Measurements from ENCODE around the gene WDR7.

WDR7 gene

DNA sequence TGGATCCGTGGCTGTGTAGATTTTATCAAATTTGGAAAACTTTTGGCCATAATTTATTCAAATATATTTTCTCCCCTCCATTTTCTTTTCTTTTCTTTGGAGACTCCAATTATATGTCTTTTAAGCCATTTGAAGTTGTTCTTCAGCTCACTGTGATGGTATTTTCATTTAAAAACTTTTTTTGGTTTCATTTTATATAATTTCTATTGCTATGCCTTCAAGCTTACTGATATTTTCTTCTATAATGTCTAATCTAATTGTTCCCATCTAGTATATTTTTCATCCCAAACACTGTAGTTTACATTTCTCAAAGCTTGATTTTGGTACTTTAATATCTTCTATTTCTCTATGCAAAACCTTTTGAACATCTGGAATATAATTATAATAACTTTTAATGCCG lies 72.5 kb downstream of the WDR7 start:
- no peak for DNase-seq

DNA sequence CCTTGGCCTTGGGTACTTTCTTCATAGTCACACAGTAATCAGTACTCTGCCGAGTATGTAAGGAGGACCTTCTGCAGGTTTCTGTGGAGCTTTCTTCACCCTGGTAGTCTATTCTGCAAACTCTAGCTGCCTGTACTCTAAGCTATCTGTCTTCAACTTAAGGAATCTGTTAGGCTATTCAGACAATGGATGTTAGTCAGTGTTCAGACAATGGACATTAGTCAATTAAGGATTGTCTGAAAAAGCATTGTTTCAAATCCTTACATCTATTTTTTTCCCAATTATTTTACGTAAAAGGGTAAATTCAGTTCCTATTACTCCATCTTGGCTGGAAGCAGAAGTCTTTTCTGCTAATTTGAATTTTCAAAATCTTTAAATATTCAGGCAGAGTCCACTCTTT lies 75.7 kb downstream of the WDR7 start:
- no peak for DNase-seq

DNA sequence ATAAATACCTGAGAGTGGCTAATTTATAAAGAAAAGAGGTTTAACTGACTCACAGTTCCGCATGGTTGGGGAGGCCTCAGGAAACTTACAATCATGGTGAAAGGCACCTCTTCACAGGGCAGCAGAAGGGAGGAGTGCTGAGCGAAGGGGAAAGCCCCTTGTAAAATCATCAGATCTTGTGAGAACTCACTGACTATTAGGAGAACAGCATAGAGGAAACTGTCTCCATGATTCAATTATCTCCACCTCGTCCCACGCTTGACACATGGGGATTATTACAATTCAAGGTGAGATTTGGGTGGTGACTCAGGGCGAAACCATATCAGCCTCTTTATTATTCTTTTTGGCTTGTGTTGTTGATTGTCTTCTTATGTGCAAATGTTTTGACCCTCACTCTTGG lies 76.2 kb downstream of the WDR7 start:
- DNase-seq: no peak

DNA sequence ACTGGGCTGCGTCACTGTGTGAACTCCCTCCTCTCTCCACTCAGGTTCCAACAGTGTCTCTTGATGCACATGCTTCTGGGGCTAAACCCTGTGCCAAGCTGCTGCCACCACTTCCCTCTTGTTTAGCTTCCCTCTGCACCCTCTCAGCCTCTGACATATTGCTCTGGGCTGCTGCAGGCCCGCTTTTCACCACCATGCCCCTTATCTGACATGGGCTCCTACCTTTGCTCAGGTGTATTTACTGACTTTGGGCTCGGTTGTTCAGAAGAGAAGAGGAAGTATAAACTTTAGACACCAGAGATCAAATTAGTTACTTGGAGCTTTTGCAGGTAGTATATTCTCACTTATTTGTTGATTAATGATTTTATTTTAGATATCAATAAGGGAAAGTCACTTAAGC lies 77.6 kb downstream of the WDR7 start:
- no peak for DNase-seq

DNA sequence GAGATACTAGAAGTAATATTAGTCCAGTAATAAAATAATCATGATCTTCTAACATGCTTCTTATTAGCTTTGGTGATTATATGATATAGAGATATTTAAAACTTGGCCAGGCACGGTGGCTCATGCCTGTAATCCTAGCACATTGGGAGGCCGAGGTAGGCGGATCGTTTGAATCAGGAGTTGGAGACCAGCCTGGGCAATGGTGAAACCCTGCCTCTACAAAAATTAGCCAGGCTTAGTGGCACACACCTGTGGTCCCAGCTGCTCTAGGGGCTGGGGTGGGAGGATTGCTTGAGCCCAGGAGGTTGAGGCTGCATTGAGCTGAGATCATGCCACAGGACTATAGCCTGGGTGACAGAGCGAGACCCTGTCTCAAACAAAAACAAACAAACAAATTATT lies 87.0 kb downstream of the WDR7 start:
- no peak for DNase-seq

DNA sequence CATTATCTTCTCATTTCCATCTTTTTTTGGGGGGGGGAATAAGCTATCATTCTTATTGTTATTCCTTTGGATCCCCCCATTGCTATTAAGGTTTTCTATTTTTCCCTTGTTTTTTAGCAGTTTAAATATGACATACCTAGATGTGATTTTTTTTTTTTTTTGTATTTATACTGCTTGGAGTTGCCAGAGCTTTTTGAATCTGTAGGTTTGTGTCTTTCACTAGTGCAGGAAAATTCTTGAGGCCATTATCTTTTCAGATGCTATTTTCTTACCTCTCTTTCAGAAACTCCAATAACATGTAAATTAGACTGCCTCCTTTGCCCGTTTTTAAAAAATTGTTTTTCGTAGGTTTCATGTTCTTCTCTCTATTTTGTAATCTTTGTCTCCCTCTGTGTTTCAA lies 88.6 kb downstream of the WDR7 start:
- DNase-seq: no peak

DNA sequence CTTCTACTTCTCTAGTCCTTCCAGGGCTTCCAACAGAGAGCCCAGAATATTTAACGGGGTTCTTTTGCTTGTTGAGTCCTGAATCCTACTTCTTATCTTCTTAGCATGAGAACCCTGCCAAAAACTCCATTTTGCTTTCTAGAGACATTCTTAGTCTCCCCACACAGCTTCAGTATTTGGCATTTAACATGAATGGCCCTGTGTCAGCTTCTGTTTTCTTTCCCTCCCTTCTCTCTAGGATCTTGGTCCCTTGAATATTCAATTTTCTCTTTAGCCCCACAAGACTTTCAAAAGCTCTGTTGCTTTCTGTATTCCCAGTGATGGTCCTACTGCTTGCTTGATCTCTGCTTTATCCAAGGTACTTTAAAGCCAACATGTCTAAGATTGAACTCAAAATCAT lies 89.5 kb downstream of the WDR7 start:
- DNase-seq: no peak

DNA sequence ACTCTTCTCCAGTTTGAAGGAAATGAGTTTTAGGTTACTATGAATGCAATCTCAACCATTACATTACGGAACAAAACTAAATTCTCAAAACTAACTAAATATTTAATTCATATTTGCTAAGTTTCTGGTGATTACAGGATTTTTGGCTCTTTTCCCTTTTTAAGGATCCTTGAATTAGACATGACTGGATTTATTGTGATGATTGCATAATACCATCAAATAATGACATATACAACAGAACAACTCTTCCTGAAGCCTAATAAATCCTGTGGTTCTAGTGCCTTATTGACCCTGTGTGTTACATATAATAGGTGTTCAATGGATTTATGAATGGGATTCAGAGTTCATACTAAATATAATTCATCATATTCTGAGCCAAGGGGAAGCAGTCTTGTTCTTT lies 90.5 kb downstream of the WDR7 start:
- no peak for DNase-seq

DNA sequence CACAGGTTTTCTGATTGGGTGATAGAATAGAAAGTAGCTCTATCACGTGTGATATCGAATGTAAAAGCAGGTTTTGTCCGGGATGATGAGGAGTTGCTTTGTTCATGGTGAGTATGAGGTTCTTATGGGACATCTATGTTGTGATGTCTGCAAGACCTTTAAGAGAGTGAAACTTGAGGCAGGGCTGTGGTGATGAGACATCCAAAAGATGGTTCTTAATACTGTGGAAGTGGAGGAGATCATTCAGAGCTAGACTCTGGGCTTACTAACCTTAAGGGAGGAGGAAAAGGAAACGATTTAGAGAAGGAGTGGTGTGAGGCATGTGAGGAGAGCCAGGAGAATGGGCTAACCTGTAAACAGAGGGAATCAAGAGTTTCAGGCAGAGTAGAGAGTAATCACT lies 92.0 kb downstream of the WDR7 start:
- no peak for DNase-seq

DNA sequence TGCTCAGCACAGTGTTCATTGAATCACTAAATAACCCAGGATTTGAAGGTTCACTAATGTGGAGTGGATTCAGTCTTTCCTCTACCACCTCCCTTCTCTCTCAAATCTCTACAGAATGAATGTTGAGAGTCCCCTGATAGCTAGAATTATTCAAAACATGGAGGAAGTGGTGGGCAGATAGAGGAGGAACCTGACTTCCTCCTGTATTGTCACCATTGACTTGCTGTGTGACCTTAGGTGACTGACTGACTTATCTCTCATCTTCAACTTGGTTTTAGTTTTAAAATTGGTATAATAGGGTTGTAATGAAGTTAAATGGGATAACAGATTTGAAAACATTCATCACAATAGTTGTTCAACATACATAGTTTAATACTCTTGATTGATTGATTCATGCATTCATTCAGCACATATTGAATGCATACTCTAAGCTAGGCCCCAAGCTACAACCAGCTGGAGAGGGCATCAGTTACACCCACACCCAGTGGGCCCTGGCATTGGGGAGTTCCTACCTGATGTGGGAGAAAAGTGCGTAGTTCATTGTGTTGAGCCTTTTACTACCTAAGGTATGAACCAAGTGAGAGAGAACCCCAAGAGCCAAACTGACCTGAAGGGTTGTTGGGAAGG lies 96.0 kb downstream of the WDR7 start:
- no peak for DNase-seq

DNA sequence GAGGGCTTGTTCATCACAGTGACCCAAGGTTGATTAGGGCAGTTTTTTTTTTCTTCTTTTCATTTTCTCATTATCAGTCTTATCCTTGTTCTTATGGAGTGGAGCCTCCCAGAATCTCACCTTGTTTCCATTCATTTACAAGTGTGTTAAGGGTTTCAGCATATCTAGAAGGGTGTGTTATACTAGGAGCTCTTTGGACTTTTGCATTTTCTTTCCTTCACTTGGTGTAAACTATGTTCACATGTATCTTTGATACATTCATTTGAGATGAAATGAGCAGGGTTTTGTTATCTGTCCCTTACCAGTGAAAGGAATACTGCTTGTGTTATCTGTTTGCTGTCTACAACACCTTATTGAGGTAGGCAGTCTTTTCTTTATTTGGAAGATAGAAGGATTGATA lies 96.7 kb downstream of the WDR7 start:
- DNase-seq: no peak

DNA sequence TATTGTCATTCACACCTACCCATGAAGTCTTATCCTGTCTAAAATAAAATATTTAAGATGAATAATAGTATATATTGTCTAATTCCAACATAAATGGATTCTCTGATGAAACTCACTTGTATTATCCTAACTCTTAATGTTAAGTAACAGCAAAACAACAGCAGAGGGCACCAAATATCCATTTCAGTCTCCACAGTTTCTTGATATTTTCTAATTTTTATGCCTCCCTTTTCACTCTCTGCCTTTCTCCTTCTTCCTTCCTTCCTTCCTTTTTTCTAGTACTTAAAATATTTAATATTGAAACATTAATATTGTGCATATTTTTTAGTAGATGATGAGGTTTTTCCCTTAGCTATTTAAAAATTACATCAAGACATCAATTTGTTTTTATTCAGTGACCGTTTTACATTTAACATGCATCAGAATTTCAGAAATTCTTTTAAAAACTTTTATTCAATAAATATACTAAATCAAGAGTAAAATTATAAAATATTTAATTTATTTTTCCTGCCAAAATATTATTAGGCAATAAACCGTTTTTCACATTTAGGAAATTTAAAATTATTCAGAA lies 97.6 kb downstream of the WDR7 start:
- DNase-seq: peak; percentile 16

DNA sequence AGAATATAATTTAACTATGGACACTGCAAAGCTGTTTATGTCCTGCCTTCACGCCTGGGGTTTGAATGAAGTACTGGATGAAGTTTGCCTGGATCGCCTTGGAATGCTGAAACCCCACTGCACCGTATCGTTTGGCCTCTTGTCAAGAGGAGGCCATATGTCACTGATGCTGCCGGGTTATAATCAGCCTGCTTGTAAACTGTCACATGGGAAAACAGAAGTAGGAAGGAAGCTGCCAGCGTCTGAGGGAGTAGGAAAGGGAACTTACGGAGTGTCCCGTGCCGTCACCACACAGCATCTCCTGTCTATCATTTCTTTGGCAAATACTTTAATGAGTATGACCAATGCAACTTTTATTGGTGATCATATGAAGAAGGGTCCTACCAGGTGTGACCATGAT lies 105.8 kb downstream of the WDR7 start:
- DNase-seq: no peak

DNA sequence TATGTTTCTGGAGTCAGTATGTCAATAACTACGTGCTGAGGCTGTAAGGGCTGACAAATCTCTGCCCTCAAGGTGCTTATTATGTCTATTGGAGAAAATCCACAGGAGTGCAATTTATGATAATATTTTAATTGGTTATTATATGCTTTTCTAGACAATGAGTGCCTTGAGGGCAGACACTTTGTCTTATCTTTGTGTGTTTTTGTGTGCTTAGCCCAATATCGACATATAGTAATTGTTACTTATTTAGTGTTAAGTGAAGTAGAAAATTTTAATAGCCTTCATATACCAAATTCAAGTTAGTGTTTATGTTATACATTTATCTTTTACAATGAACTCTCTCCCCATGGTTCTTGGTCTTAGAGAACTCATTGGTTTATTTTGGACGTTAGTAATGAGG lies 118.9 kb downstream of the WDR7 start:
- DNase-seq: no peak

DNA sequence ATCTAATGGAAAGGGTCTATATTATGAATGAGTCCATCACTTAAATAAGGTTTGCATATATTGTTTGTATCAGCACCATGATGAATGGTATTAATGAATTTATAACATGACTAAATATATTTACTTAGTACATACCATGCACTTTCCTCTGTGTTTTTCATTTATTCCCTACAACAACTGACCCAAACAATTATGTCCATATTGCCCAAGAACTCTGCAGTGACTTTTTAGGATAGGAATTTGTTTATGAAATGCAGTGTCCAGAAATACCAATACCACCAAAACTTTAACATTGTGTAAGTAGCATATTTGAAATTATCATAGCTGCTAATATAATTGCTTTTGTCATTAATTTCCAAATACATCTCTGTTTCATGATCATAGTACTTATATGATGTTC lies 119.7 kb downstream of the WDR7 start:
- DNase-seq: no peak

DNA sequence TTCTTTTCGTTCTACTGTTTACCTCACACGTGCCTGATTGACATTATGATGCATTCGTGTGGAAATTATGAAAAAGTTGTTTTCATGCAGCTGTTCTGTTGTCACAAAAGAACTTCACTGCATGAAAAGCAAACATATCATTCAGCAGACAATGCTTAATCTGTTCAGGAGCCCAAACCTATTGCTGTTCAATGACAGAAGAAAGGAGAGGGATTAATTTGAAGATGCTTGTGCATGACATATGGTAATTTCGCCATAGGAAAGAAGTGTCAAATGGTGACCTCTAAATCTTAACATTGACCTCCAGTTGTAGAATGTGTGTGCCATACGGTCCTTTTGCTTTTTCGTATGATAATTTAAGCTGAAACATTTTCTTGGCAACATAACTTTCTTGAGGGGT lies 124.5 kb downstream of the WDR7 start:
- no peak for DNase-seq

DNA sequence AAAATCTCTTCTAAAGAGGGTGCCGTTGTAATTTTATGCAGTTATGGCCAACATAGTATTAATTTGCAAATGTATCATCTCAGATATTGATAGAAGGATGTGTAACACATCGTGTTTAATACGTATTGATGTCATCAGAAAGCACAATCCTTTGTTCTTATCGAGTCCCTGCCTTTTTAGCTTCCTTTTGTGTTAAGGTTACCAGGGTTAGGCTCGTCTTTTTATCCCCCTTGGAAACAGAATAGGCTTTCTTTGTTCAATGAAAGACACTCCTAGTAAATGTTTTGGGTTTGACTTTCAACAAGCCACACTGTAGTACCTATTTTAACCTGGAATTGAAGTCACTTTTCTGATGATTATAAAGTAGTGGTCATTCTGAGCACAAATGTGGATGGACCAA lies 136.2 kb downstream of the WDR7 start:
- DNase-seq: no peak

DNA sequence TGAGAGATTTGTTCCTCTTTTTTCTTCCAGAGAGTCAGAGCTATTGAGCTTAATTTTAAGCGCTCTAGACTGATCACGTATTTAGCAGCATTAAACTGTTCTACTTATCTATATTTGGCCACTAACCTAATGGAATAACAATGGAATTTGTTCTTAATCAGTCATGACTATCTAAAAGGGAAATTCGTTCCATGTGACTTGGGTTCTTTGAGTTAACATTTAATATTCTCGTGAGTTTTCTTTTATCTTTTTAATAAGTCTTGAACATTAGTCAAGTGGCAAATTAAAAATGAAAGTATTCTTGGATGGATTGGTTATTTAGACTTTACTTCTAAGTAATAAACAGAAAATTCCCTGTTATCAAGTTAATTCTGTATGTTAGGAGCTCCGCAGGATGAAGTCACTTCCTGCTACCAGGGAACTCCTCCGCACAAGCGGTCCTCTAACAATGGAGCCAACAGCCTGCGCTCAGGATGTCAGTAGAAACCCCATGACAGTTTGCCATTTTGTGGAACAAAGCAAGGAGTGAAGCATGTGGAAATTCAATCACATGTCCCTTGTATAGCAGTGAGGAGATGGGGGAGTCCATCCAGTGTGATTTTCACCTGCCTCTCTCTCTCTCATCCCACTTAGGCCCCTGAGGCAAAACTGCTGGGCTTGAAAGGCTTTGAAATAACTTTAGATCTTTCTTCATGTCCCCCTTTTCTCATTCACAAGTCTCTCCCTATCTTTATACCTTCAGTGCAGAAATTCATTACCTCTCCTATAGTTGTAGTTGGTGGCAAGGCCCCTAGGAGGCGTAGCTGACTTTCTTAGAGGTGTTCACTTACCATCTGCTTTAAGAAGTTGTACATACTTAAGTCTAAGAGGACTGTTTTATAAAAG lies 138.1 kb downstream of the WDR7 start:
- no peak for DNase-seq

DNA sequence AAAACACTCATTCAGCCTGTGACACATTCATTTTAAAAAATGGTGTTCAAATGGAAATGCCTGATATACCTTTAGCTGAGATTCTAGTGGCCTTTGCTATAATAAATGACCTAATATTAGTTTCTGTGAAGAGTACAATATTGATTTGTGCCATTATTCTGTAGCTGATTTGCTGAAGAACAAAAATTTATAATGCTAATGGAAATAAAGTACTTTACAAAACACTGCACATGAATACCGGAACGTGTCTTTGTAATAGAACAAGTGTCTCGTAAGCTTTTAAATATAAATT lies 138.7 kb downstream of the WDR7 start:
- no peak for DNase-seq

DNA sequence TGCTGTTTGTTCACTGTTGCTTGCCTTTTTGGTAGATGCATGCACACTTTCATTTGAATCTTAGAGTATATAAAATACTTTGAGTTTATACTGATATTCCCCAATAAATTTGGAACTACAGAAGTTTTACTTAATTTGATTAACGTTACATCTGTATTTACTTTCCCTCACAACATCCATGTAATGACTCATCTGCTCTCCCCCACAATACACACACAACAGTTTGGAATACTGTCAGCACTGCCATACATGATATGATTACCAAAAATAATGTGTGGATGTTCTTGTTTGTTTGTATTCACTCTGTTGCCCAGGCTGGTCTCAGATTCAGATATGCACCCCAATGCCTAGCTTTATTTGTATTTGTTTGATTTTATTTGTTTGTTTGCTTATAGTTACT lies 144.2 kb downstream of the WDR7 start:
- DNase-seq: no peak

DNA sequence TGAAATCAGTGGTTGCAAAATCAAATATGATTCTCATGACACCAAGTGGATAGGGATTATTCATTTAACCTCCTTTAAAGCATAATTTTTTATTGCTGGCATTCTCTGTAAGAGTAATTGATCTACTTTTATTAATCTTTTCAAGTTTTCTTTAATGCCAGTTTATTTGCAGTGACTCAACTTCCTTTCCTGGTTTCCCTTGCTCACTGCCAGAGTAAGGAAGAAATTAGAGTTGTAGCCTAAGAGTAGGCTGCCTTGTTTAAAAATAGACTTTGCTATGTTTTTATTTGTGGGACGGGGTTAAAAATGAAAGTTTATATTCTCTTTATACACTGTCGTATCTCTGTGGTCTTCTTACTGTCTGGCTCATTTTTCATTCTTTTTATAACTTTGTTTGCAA lies 148.6 kb downstream of the WDR7 start:
- no peak for DNase-seq

DNA sequence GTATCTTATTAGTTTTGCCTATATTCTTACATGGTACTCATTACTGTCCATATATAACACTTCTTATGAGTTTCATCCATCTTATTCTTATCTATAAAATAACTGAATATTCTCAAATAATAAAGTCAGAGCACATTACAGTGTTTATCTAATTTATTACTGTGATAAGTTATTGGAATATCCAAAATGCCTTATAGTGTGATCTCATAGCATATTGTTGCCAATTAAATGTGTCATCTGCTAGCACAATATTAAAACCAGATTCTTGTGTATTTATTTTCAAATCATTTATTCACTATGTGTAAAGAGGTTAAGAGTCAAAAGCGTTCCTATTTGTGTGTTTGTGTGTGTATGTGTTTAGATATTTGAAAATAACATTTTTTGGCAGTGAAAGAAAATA lies 151.9 kb downstream of the WDR7 start:
- no peak for DNase-seq

DNA sequence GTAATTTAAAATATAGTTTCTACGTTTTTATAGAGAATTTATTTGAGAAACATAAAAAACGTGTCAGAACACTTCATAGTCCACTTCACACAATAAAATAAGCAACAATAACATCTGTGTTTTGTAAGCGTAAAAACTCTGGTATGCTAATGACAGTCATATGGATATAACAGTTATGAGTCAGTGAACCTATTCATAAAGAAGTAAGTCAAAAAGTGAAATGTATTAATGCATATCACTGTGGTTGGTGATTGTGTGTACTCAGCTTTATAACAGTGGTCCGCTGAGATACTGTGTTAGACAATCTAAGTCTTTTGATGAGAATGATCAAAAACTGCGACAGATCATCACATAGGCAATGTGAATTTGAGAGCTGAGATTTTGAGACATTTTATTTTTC lies 153.2 kb downstream of the WDR7 start:
- no peak for DNase-seq

DNA sequence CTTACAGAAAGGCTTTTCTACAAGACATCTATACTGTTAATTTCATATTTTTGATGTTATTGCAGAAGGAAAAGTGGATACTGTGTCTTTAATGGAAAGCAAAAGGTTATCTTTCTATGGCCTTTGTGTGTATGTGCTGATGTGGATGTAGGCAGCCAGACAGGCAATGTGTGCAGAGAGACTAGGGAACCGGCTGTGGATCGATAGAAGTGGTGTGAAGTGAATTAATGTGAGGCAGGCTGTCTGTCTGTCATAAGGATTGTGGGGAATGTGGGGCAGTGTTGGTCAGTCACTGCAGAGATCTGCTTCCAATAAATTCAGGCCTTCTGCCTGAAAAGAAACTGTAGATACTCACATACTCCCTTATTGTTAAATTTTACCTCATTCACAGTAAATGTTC lies 156.7 kb downstream of the WDR7 start:
- DNase-seq: no peak

DNA sequence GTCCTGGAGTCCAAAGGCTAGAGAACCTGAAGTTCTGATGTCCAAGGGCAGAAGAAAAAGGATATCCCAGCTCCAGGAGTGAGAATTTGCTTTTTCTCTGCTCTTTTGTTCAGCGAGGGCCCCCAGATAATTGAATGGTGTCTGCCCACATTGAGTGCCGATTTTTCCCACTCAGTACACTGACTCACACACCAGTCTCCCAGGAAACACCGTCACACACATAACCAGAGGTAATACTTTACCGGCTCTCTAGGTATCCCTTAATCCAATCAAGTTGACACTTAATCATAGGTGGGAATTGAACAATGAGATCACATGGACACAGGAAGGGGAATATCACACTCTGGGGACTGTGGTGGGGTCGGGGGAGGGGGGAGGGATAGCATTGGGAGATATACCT lies 161.5 kb downstream of the WDR7 start:
- no peak for DNase-seq
